Activated CD4-positive, alpha-beta T cell treated with anti-CD3 and anti-CD28 coated beads, Interleukin-2, amount 50 U/mL, for 24 hours (primary cell): ENCODE data around the gene INPP5A.

ENCODE experiments used
- DNase-seq, 2 donors: peaks; one replicate each; pipeline ENCODE4 v3.0.0-alpha.2; 2020; ENCODE audit warnings: low read depth in 1 of 2, low spot score in 1 of 2

INPP5A gene

DNA sequence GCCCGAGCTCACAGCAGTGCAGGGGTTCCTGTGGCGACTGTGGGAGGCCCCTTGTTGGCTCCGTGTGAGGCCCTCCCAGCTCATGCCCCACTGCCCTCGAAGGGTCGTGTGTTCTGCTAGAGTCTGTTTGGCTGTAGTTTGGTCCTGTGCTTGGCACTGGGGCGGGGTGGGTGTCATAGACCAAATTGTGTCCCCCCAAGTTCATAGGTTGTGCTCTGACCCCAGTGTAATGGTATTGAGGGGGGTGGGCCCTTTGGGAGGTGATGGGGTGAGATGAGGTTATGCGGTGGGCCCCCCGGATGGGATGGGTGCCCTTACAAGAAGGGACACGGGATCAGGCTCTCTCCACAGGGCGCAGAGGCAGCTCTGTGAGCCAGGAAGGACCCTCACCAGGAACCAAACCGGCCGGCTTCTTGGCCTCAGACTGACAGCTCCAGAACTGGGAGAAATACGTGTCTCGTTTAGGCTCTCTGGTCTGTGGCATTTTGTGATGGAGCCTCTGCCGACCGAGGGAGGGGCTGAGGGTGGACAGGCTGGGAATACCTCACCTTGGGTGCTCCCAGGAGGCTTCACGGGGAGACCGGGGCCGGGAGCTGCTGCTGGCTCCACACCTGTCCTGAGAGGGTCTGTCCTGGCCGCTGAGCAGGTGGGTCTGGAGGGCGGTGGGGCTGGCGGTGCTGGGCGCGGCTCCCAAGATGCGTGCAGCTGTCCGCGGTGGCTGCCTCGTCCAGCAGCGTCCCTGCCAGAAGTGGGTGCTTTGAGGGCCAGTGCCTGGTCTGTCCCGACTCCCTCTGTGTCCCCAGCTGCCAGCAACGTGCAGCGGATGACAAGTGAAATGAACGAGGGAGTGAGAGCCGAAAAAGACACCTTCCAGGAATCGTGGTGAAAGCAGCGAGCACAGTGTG lies 89.4 kb downstream of the INPP5A start:
- no peak for DNase-seq

DNA sequence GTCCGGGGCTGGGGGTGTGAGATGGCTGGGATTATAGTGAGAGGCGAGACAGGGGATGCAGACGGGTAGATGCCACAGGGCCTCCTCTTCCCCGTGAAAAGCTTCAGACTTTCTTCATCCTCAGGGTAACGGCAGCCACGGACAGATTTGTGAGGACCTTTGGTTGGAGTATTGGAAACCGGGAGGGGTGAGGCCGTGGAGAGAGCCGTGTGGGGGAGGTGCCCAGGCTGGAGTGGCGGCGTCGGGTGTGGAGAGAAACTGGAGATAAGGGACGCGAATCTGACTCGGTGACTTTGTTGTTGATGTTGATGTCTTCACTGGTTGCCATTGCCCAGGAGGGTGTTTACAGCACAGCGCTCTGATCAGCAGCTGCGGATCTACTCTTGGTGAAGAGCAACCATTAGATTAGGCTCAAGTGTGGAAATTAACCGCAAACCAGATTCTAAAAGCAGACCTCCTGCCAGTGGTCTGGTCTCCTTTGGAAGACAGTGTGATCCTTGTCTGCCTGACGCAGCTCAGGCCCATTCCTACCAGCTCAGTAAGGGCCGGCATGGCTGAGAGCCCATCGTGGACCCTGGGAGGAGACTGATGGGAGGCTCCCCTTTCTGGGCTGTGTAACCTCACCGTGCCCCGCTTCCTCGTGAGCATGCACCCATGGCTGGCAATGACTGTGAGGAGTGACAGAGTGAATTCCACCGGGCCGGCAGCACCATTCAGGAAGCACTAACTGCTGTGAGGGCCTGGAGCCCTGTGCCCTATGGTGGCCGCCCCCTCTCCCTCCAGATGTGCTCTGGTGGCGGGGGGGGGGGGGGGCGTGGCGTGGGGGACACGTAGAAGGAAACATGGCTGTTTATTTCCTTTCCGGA lies 90.3 kb downstream of the INPP5A start:
- no peak for DNase-seq

DNA sequence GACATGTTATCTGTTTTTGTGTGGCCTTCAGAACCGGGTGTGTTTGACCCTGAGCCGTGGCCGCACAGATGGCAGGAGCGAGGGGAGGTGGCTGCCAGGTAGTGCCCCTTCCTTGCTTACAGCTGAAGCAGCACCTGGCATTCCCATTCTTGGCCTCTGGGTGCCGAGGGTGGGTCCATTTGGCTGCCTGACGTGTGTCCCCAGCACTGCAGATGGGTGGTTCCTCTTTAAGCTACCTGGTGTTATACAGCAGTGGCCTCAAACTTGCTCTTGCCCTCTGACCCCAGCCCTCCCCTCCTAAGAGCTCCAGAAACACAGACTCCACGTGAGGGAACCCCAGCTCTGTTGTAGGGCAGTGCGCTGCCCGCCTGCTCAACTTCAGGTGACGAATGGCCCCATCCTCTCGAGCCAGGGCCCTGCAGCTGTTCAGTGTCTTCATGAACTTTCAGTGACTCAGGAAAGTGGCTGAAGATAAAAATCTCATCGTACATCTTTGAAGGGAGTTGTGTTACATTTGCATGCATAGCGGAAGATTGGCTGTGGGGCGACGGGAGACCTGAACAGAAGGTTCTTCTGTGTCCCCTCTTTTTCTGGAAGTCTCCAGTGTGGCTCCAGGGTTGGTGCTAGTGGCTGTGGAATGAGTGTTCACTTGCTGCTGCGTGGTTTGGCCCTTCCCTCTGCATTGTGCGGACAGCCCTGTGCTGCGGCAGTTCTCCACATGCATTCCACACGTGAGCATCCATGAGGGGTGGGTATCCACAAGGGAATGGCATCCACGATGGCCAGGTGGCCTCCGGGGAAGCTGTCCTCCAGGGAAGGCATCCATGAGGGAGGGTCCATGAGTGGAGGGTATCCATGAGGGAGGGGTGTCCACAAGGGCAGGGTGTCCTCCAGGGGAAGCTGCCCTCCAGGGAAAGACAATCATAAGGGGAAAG lies 91.6 kb downstream of the INPP5A start:
- no peak for DNase-seq

DNA sequence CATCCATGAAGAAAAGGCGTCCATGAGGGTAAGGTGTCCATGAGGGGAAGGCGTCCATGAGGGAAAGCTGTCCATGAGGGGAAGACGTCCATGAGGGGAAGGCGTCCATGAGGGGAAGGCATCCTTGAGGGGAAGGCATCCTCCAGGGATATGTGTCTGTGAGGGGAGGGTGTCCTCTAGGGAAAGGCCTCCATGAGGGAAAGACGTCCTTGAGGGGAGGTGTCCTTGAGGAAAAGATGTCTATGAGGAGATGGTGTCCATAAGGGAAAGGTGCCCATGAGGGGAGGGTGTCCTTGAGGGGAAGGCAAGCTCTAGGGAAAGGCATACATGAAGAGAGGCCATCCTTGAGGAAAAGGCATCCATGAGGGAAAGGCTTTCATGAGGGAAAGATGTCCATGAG lies 92.6 kb downstream of the INPP5A start:
- no peak for DNase-seq

DNA sequence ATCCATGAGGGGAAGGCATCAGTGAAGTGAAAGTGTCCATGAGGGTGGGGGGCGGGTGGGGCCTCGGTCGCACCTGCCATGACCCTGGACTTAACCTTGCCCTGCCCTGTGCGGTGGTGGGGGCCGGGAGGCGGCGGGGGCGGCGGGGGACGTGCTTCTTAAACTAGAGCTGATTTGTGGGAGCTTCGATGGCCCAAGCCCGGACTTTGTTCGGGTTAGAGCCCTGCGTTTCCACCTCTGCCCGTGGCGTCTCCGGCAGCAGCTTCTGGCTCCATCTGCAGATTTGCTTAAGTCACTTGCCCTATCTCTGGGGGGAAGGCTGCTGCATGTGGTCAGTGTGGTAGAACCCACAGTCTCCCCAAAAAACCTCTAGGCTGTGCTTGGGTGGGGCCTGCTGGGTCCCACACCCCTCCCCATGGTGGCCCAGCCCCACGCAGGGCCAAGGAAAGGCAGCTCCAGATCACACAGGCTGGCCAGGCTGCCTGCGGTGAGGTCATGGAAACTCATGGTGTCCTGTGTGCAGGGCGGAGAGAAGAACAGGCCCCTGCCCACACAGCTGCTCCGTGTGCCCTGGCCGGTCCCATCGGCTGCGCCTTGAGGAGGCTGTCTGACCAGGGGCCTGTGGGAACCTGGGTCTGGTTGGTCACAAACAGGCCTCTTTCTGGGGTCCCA lies 93.2 kb downstream of the INPP5A start:
- DNase-seq: no peak

DNA sequence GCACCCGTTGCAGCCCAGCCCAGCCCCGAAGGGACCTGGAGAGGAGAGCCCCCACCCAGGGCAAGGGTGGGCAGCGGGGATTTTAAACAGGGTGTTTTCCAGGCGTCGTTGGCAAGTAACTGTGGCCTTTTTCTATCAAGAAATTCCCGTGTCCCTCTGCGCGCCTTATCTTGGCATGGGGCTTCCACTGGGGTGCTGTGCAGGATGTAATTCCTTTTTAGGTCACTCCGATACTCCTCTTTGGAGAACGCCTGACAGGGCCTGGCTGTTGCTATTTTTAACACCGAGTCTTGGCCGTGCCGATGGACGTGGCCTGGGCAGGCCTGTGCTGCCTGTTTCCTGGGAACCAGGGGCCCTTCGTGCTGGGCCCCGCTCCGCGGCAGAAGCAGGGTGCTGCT lies 93.8 kb downstream of the INPP5A start:
- DNase-seq: no peak

DNA sequence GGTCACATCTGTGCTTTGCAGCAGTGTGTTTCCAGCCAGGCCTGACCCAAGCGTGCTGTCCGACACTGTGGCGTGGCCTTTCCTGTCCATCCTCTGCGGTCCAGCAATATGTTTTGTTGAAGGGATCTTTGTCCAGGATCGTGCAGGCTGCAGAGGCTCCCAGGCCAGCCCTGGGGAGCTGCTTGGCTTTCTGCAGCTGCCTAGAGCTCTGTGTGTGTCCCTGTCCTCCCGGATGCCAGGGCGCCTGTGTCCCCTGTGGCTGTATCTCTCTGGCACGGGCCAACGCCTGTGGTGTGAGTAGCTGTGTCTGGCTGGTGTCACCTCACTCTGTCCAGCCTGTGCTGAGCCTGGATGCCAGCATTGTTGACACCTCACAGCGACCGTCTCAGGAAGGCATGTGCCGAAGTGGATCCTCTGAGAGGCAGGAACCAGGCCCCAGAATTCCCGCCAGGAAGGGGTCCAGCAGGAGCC lies 94.5 kb downstream of the INPP5A start:
- no peak for DNase-seq

DNA sequence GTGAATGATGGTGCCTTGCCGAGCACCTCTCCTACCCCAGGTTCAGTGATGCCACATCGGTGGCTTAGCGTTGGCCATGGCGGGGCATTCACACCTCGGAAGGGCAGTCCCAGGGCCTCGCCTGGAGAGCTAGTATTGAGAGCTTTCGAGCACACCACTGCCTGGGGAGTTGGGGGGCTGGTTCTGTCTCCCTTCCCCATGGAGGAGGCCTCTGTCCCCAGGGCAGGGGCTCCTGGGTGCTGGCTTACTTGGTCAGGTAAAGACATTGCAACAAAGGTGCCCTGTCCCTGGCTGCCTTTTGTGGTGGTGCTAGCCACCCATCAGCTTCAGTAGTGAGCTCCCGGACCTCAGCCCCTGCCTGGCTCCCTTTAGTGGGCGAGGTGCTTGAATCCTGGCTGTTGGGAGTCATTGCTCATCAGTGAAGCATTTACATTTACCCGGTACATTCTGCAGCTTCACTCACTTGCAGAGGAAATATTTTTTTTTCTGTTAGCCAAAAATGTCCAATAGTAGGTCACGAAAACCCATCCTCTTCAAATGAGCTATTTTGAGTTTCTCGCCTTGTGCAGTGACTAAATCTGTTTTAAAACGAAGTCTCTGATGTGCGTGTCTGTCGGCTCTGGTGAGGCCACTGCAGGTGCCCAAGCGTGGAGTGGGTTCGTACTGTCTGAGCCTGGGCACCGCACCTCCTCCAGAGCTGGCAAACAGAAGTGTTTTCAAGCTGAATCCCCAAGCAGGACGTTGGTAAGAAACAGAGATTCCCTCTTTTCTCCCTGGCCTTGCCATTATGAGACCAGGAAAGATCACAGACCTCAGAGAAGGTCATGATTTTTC lies 95.5 kb downstream of the INPP5A start:
- DNase-seq: no peak

DNA sequence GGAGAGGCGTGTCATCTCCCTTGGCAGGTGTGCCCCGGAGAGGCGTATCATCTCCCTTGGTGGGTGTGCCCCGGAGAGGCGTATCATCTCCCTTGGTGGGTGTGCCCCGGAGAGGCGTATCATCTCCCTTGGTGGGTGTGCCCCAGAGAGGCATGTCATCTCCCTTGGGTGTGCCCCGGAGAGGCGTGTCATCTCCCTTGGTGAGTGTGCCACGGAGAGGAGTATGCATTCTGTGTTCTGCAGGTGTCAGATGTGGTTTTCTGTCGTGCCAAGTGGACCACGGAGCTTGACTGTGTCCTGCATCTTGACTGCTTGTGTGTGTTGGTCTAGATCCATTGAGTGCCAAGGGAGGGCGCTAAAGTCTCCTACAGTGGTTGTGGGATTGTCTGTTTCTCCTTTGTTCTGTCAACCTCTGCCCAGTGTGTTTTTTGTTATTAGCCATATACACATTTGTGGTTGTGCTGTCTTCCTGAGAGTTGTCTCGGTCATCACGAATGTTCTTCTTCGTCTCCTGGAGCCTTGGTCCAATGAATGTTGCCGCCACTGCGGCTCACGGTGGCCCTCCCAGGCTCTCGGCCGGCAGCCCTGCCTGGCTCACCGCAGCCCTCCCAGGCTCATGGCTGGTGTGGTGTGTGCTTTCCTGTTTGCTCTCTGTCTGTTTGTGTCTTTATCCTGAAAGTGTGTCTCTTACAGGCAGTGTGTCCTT lies 96.8 kb downstream of the INPP5A start:
- DNase-seq: no peak

DNA sequence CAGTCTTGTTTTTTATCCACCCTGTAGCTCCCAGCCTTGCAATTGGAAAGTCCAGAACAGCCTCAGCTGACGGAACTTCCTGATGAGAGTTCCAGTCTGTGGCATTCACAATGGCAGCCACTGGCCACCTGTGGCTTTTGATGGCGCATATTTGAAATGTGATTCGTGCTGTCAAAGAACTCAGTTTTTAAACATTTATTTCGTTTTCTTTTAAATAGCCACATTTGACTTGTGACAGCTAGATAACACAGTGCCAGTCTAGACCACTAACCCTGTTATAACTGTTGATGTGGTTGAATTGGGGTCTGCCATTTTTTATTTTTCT lies 97.3 kb downstream of the INPP5A start:
- no peak for DNase-seq

DNA sequence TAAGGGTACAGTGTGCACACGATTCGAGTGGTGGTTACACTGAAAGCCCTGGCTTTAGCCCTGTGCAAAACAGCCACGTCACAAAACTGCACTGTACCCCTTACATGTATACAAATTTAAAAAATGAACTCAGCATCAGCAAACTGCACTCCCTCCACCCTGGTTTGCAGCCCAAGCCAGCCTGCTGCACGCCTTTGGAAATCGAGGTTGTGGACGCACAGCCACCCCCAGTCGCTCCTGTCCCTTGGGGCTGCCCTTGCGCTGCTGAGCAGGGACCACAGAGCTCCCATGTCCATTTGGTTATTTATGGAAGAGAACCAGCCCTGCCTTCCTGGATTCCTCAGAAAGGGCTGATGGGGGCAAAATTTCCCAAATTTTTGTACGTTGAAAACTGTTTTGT lies 98.8 kb downstream of the INPP5A start:
- no peak for DNase-seq

DNA sequence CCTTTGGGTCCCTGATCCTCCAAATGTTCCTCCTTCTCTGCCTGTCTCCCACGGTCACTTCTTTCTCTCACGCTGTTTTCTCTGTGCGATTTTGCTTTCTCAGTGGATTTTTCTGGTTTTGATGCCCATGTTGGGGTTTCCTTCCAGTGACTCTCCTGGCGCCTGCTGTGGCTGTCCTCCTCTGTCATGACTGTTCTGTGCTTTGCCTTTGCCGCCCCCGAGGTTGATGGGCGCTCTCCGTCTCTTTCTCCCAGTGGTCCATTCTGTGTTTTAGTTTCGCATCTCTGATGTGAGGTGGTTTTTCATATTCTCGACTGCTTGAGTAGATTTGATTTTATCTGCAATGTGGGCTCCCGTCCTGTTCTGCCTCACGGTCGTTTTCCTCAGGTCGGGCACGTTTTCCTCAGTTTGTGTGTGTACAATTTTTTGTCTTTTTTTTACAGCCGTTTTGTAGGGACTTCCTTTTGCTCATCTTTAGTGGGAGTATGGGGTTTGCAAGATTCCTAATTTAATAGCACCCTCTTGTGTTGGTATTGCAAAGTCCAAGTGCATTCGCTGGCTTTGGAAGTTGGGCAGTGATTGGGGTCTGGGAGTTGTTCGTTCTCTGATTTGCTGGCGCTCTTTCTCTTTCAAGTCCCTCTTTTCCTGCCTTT lies 100.0 kb downstream of the INPP5A start:
- peak in 1 of 2 donors; percentile 13 for DNase-seq

DNA sequence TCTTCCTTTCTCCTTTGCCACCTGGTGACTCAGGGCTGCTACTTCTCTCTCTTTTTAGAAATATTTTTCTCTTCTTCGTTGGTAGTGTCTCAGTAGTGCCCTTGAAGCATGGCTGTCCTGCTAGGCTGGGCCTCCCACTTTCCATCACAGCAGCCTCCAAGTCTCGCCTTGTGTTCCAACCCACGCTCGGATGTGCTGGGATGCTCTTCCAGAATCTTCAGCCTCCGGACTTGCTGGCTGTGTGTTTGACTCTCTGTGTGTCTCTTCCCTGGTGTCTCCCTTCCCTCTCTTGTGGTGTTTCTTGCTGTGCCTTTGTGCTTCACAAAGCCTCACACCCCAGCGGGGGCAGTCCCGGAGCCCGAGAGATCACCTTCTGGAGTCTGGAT lies 100.5 kb downstream of the INPP5A start:
- DNase-seq: no peak

DNA sequence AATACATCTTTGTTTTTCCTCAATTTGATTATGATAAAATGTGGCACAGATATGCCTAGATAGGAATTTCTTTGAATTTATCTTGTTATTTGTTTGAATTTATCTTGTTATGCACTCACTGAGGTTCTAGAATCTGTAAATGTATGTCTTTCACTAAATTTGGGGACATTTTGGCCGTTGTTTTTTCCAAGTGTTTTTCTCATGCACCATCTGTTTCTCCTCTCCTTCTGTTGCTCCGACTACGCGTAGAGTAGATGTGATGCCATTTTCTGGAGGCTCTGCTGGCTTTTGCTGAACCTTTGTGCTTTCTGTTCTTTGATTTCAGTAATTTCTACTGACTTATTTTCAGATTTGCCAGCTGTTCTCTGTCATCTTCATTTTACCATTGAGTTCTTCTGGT lies 101.9 kb downstream of the INPP5A start:
- no peak for DNase-seq

DNA sequence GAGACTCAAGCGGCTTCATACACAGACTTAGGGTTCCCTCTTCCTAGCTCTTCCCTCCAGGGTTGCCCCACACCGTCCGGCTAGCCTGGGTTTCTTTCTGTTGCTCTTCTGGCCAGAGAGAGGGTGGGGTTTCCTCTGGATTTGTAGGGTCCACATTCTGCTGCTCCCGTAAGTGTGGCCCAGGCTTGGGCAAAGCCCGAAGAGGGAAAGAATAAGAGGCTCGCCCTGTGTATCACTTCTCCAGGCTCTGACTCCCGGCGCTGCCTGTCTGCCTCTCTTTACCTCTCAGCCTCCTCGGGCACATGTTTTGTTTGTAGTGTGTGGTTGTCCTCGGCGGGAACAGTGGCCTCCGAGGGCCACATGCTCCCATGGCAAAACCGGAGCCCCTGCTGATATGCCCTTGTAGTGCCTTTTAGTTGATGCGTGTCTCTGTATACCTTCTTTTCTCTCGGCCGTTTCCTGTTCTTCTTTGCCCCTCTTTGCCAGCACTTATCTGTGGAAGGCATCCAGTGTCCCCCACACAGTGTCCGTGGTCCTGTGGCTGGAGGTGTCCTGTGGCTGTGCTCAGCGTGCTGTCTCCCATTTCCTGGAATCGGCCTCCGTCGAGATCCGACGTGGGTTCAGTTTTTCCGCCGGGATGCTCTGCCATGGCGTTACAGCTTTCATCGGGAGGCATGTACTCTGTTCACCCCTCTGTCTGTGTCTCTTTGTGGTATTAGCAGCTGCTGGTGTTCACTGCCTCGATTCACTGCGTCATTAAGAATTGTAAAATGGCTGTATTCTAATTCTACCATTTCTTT lies 102.9 kb downstream of the INPP5A start:
- no peak for DNase-seq

DNA sequence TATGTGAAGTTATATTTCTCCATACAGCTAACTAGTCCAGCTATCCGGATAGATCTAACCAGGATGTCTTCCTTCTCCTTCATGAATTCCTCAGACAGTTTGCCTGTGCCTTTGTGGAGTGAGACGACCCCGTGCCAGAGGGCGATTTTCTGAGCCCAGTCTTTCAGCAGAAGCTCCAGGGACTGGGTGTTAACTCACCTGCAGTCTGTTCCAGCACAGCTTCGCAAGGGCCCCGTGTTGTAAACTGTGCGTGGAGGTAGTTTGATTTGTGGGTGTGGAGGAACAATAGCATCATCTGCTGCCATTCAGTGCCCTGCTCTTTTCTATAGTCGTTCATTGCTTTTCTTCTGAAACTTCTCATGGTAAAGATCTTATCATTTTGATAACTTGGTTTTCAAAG lies 103.8 kb downstream of the INPP5A start:
- no peak for DNase-seq

DNA sequence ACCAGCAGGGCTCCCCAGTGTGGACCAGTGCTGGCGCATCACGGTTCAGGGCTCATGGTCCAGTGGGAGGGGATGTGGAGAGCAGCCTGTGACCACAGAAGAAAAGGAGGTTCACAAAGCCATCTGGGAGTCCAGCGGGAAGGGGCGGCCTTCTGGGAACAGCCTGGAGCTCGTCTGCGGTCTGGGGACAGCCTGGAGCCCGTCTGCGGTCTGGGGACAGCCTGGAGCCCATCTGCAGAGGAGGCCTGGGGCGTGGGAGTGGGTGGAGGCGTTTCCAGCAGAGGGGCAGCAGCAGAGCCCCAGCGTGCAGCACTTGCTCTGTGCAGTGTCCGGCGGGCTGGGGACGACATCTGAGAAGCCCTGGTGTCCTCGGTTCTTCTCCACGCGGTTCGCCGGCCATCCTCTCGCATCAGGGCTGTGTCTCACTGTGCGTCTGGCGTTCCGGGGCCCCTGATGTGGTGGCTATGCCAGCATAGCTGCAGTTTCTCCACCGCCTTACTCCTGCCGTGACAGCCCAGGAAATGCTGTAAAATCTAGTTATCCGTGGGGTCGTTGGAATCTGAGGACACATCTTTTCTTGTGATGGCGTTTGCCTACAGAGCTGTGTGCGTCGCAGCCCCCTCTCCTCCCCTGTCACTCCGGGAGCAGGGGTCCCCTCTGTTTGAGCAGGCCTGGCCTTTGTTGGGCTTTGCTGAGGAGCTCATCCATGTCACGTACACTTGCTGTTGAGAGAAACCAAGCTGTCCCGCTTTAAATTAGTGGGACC lies 104.6 kb downstream of the INPP5A start:
- DNase-seq: no peak
